PC-9 (cell line): ENCODE measurements around the gene RAB22A.

ENCODE experiments used
- CTCF ChIP-seq: fragments of 200-600 bp; sonication (generic); conservative IDR thresholded peaks from 2 replicates; pipeline ENCODE4 v1.6.1; 2017; ENCODE audit warnings: mixed run types, antibody characterized with exemption, mild to moderate bottlenecking, moderate library complexity
- EZH2 ChIP-seq: fragments of 200-600 bp; sonication (generic); IDR thresholded peaks from 2 replicates; pipeline ENCODE4 v1.8.0; 2017; ENCODE audit warnings: antibody characterized with exemption, low read depth

DNA sequence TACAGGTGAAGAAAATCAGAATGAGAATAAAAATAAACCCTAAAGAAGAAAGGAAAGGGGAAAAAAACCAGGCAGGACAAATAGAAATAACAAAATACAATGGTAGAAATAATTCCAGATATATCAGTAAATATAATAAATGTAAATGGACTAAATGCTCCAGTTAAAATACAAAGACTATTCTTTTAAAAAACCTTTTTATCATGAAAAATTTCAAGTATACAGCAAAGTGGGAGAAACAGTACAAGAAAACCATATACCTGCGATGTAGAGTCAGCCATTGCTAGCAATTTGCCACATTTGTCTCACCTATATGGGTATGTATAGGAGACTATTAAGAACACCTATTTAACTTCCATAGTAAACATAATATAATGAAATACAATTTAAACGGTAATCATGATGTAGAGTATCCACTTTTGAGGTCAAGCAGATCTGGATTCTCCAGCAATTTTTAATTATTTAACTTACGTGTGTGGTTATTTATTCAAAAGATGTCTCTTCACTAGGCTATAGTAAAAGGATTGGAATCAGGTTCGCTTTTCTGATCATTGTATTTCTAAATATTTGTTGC lies 78.6 kb downstream of the RAB22A start:
- TF ChIP-seq CTCF (no peak), EZH2 (no peak)
